ENCODE results near the gene SHROOM3.

Gene SHROOM3

GRCh38 chr4:76792418-76792817 is 357.4 kb downstream of the SHROOM3 start:
- no peak for DNase-seq

GRCh38 chr4:76795243-76795642 is 360.2 kb downstream of the SHROOM3 start:
- DNase-seq, result no peak

GRCh38 chr4:76799140-76799539 is 364.1 kb downstream of the SHROOM3 start:
- DNase-seq, result no peak

- no peak for DNase-seq
Measured at GRCh38 chr4:76799718-76800117, 364.7 kb downstream of the SHROOM3 start.

GRCh38 chr4:76800902-76801301 is 365.9 kb downstream of the SHROOM3 start:
- DNase-seq, result no peak

- no peak for DNase-seq
Measured at GRCh38 chr4:76801621-76802235, 366.7 kb downstream of the SHROOM3 start.

GRCh38 chr4:76802236-76803021 is 367.4 kb downstream of the SHROOM3 start:
- DNase-seq, result no peak

- DNase-seq, result peak; percentile 19 to 81
Measured at GRCh38 chr4:76803522-76803921, 368.5 kb downstream of the SHROOM3 start.

- no peak for DNase-seq
Measured at GRCh38 chr4:76804096-76804495, 369.1 kb downstream of the SHROOM3 start.

- no peak for DNase-seq
Measured at GRCh38 chr4:76806346-76806745, 371.3 kb downstream of the SHROOM3 start.

GRCh38 chr4:76806757-76807156 is 371.7 kb downstream of the SHROOM3 start:
- no peak for DNase-seq

GRCh38 chr4:76809594-76810305 is 374.7 kb downstream of the SHROOM3 start:
- DNase-seq, result no peak

GRCh38 chr4:76811604-76812412 is 376.8 kb downstream of the SHROOM3 start:
- no peak for DNase-seq

GRCh38 chr4:76813070-76813469 is 378.0 kb downstream of the SHROOM3 start:
- DNase-seq, result no peak

- no peak for DNase-seq
Measured at GRCh38 chr4:76821641-76822040, 386.6 kb downstream of the SHROOM3 start.

GRCh38 chr4:76822303-76822702 is 387.3 kb downstream of the SHROOM3 start:
- DNase-seq, result no peak

- no peak for DNase-seq
Measured at GRCh38 chr4:76823495-76823894, 388.5 kb downstream of the SHROOM3 start.

GRCh38 chr4:76830612-76830963 is 395.6 kb downstream of the SHROOM3 start:
- no peak for DNase-seq

GRCh38 chr4:76830964-76831703 is 396.1 kb downstream of the SHROOM3 start:
- DNase-seq, result no peak

GRCh38 chr4:76831711-76832373 is 396.8 kb downstream of the SHROOM3 start:
- DNase-seq, result no peak

Measured in NCI-H2081 (cell line).